ENCODE measurements around the gene B3GAT1.

Gene B3GAT1, protein sequence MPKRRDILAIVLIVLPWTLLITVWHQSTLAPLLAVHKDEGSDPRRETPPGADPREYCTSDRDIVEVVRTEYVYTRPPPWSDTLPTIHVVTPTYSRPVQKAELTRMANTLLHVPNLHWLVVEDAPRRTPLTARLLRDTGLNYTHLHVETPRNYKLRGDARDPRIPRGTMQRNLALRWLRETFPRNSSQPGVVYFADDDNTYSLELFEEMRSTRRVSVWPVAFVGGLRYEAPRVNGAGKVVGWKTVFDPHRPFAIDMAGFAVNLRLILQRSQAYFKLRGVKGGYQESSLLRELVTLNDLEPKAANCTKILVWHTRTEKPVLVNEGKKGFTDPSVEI

DNA sequence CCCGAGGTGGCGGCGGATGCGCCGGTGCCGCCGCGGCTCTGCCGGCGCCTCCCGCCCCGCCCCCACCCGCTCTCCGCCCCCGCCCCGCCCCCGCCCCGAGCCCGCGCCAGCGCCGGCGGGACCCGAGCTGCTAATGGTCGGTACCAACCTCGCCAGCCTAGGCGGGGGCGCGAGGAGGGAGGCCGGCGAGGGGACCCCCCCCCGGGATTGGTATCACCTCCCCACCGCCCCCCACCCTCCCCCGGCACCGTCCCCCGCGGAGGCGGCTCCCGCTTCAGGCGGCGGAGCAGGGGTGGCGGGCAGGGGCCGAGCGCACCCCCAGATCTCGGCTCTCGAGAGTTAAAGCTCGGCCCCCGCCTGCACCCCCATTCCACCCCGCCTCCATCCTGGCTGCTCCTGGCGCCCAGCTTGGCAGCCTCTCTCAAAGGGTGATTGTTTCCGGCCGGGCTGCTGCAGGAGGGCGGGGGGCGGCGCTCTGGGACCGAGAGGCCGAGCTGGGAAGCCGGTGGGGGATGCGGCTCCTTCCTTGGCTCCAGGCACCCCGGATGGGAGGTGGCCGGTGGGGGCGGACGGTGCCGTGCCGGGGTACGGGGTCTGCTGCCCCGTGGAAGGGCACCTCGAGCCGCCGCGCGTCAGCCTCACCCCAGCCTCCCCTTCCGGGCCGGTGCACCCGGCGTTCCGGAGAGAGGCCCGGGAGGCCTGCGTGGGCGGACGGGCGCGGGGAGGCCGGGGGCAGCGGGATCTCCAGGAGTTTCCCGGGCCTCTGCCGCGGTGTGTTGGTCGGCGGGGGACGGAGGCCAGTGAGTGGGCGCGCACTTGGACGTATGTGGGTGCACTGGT, at the start of gene B3GAT1:
B3GAT1 (minus strand) TSS at position 40 of the 840 bp plus-strand sequence. CDS start 24,583 bp downstream, outside the sequence.
- TF ChIP-seq, protein P1, sequence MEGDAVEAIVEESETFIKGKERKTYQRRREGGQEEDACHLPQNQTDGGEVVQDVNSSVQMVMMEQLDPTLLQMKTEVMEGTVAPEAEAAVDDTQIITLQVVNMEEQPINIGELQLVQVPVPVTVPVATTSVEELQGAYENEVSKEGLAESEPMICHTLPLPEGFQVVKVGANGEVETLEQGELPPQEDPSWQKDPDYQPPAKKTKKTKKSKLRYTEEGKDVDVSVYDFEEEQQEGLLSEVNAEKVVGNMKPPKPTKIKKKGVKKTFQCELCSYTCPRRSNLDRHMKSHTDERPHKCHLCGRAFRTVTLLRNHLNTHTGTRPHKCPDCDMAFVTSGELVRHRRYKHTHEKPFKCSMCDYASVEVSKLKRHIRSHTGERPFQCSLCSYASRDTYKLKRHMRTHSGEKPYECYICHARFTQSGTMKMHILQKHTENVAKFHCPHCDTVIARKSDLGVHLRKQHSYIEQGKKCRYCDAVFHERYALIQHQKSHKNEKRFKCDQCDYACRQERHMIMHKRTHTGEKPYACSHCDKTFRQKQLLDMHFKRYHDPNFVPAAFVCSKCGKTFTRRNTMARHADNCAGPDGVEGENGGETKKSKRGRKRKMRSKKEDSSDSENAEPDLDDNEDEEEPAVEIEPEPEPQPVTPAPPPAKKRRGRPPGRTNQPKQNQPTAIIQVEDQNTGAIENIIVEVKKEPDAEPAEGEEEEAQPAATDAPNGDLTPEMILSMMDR (IDR thresholded peaks at IDR 0.05), result no peak

DNA sequence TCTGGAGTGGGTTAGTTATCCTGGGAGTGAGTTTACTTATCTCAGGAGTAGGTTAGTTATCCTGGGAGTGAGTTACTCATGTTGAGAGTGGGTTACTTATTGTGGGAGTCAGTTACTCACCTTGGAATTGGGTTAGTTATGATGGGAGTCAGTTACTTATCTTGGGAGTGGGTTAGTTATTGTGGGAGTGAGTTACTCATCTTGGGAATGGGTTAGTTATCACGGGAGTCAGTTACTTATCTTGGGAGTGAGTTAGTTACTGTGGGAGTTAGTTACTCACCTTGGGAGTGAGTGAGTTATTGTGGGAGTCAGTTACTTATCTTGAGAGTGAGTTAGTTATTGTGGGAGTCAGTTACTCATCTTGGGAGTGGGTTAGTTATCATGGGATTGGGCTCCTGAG, 49.6 kb upstream of the B3GAT1 start:
- TF ChIP-seq, protein P1 (IDR thresholded peaks at IDR 0.05), result no peak

DNA sequence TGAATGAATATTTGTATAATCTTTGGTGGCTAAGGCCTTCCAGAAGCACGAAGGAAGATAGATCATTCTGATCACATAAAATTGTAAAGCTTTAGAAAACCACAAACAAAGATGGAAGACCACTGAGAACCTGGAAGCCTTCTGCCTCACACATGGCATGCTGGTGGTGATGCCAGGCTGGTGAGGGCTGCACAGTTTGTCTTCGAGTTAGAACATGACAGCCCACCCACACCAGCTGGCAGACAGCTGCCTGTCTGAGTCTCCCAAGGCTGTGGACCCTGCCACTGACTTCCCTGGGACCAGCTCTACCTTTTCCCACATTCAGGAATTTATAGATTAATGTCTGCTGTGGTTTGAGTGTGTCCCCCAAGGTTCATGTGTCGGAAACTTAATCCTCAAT, 48.8 kb upstream of the B3GAT1 start:
- TF ChIP-seq, protein P1 (IDR thresholded peaks at IDR 0.05), result no peak

DNA sequence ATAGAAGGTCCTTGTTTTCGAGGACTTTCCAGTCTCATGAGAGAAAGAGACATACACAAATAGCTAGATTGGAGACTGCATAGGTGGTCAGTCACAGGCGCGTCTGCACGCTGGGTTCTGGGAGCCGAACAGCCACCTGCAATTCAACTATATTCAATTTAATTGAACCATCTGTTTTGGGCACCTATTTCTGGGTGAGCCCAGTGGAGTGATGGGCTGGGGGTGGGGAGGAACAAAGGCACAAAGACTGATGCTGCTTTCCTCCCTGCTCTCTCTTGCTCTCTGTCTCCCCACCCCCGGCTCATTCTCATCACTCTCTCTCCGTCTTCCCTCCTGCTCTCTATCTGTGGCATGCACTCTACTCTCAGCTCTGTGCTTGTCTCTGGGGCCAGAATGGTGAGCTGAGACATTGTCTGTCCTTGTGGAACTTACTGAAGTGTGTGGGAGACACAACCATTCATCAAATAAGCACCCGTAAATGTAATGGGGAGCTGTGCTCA, 48.1 kb upstream of the B3GAT1 start:
- TF ChIP-seq, protein P1 (IDR thresholded peaks at IDR 0.05), result no peak

DNA sequence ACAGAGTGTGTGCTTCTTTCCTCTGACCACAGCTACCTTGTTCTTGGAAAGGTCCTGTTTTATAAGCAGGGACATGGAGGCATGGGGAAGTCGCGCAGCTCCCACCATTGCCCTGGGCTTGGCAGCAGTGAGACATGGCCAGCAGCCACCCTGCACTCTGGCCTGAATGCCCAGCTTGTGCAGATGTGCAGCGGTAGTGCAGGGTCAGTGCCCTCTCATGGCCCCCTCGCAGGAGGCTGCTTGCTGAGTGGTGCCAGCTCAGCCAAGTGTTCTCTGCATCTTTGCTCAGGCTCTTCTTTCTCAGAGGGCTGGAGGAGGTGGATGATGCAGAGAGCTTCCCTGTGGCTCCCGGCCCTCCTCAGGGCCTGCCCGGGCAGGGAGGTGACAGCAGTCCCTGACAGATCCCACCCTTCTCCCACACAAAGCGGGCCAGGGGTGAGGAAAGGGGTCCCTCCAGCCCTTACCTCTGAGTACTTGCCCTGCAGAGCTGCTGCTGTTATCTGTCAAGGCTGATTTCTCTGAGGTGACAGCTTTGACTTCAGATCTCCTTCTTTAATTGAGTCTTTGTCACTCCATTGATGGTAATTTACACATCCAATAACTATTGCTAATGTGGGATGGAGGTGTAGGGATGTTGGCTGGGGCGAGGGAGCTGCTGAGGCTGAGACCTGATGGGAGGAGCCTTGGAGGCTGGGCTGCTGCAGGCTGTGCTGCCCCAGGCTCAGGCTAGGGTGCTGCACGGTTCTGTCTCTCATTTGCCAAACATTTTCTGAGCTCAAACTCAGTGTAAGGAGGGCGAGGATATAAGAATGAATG, 47.4 kb upstream of the B3GAT1 start:
- TF ChIP-seq, protein P1 (IDR thresholded peaks at IDR 0.05), result no peak

DNA sequence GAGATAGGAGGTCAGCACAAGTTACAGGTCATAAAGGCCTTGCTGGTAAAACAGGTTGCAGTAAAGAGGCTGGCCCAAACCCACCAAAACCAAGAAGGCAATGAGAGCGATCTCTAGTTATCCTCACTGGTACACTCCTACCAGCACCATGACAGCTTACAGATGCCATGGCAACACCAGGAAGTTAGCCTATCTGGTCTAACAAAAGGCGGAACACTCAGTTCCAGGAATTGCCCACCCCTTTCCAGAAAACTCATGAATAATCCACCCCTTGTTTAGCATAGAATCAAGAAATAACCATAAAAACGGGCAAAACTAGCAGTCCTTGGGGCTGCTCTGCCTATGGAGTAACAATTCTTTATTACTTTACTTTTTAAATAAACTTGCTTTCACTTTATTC, 43.5 kb upstream of the B3GAT1 start:
- TF ChIP-seq, protein P1 (IDR thresholded peaks at IDR 0.05), result no peak

DNA sequence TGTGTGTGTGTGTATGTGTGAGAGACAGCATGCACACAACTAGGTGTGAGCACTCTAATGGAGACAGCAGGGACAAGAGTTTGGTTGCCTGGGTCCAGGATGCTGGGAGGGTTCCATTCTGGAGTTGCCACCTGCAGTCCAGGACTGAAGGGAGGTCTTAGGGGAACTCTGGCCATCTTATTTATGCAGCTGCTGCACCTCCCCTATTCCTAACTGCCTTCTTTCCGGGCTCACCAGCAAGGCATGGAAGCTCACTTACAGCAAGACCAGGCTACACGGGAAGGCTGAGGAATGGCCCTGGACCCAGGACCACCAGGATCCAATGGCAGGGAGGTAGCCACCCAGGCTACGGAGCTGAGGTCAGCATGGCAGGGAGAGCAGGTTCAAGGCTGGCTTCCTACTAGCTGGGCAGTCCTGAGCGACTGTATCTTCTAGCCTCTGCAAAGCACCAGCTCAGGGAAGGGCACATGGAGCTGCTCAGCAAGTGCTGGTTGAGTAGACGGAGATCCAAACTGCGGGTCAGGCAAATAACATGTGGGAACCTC, 42.2 kb upstream of the B3GAT1 start:
- TF ChIP-seq, protein P1 (IDR thresholded peaks at IDR 0.05), result no peak
